ENCODE measurements around the gene ADCK1. TPM values are rescaled to one million over a fixed set of nuclear protein-coding genes. Genes with fewer than 3 reads are reported as not detected.
A peak's percentile ranks its signal among the peaks of the same experiment; 100 is the strongest.

ADCK1 gene
- total and polyA plus RNA-seq, 9 of the 15 experiments (the other 6 are each of a cell fraction or from before 2014, with no cell fraction given), result 2.8 to 8.9 (median 4.3) TPM

DNA sequence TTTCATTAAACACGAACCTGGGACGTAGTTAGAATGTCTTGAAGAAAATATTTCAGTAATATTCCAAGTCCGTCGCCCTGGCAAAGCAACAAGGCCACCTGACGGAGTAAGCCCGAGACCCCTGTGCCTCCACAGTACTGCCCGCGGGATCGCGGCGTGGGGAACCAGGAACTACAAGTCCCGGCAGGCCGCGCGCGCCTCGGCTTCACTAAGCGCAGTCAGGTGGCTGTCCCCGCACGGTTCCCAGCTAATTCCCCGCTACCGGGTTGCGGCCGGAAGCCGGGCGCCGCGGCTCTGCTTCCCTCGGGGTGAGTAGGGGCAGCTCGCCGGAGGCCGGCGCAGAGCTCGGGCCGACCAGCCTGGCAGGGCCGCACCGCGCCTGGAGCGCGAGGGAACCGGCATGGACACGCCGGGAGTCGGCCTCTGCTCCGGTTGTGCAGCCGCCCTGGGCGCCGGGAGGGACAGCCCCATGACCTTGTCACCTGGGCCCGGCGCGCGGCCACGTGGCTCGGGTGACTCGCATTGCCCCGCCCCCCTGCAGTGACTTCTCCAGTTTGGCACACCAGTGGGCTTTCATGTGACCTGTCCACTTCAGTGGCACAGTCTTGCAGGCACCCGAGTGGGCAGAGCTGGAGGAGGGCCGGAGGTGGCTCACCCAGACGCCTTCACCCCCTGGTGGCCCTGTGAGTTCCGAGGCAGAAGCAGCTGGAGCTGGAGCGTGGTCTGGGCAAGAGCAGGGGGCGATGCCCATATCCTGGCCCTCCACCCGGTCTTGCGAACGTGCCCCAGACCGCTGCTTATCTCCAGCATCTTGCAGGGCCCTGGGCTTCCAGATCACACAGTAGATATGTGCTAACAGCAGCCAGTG is at the start of gene ADCK1 (continued):
- TF ChIP-seq MTA3 (IDR thresholded peaks at IDR 0.05; ENCODE audit: borderline replicate concordance), result peak; percentile 72; the same call in 1 of the 2 replicates
- no peak for TF ChIP-seq HSF4 (CRISPR knock-in tag; IDR thresholded peaks at IDR 0.05; ENCODE audit: borderline replicate concordance)
- TF ChIP-seq, protein P1, sequence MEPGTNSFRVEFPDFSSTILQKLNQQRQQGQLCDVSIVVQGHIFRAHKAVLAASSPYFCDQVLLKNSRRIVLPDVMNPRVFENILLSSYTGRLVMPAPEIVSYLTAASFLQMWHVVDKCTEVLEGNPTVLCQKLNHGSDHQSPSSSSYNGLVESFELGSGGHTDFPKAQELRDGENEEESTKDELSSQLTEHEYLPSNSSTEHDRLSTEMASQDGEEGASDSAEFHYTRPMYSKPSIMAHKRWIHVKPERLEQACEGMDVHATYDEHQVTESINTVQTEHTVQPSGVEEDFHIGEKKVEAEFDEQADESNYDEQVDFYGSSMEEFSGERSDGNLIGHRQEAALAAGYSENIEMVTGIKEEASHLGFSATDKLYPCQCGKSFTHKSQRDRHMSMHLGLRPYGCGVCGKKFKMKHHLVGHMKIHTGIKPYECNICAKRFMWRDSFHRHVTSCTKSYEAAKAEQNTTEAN (CRISPR knock-in tag; IDR thresholded peaks at IDR 0.05), result no peak
- TF ChIP-seq LARP7 (IDR thresholded peaks at IDR 0.05), result no peak
- TF ChIP-seq NFATC3 (IDR thresholded peaks at IDR 0.05), result no peak
- TF ChIP-seq ZKSCAN8 (CRISPR knock-in tag; IDR thresholded peaks at IDR 0.05), result no peak
- TF ChIP-seq ELF4 (CRISPR knock-in tag; IDR thresholded peaks at IDR 0.05), result no peak
- TF ChIP-seq SRSF7 (optimal IDR thresholded peaks at IDR 0.05; ENCODE audit: low read depth, low read length), result no peak
- no peak for TF ChIP-seq ZNF785 (CRISPR knock-in tag; IDR thresholded peaks at IDR 0.05)
- TF ChIP-seq, protein P2, sequence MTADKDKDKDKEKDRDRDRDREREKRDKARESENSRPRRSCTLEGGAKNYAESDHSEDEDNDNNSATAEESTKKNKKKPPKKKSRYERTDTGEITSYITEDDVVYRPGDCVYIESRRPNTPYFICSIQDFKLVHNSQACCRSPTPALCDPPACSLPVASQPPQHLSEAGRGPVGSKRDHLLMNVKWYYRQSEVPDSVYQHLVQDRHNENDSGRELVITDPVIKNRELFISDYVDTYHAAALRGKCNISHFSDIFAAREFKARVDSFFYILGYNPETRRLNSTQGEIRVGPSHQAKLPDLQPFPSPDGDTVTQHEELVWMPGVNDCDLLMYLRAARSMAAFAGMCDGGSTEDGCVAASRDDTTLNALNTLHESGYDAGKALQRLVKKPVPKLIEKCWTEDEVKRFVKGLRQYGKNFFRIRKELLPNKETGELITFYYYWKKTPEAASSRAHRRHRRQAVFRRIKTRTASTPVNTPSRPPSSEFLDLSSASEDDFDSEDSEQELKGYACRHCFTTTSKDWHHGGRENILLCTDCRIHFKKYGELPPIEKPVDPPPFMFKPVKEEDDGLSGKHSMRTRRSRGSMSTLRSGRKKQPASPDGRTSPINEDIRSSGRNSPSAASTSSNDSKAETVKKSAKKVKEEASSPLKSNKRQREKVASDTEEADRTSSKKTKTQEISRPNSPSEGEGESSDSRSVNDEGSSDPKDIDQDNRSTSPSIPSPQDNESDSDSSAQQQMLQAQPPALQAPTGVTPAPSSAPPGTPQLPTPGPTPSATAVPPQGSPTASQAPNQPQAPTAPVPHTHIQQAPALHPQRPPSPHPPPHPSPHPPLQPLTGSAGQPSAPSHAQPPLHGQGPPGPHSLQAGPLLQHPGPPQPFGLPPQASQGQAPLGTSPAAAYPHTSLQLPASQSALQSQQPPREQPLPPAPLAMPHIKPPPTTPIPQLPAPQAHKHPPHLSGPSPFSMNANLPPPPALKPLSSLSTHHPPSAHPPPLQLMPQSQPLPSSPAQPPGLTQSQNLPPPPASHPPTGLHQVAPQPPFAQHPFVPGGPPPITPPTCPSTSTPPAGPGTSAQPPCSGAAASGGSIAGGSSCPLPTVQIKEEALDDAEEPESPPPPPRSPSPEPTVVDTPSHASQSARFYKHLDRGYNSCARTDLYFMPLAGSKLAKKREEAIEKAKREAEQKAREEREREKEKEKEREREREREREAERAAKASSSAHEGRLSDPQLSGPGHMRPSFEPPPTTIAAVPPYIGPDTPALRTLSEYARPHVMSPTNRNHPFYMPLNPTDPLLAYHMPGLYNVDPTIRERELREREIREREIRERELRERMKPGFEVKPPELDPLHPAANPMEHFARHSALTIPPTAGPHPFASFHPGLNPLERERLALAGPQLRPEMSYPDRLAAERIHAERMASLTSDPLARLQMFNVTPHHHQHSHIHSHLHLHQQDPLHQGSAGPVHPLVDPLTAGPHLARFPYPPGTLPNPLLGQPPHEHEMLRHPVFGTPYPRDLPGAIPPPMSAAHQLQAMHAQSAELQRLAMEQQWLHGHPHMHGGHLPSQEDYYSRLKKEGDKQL (CRISPR knock-in tag; IDR thresholded peaks at IDR 0.05; ENCODE audit: borderline replicate concordance), result no peak
- TF ChIP-seq TAF1 (IDR thresholded peaks at IDR 0.05; ENCODE audit: control insufficient read depth, extremely low read depth, insufficient read depth, low read length, severe bottlenecking), result peak; percentile 49
- peak; percentile 94 for TF ChIP-seq EP400 (IDR thresholded peaks at IDR 0.05)
- TF ChIP-seq CBFB (CRISPR knock-in tag; IDR thresholded peaks at IDR 0.05), result peak; percentile 68; the same call in 1 of the 2 replicates
- no peak for TF ChIP-seq ZKSCAN3 (CRISPR knock-in tag; IDR thresholded peaks at IDR 0.05)
- peak; percentile 66 to 72 for TF ChIP-seq SIX5 (IDR thresholded peaks at IDR 0.05; ENCODE audit: borderline replicate concordance in 1 of 2, insufficient read depth in 1 of 2, low read depth in 1 of 2, low read length in 2 of 2)
- TF ChIP-seq, protein P3, sequence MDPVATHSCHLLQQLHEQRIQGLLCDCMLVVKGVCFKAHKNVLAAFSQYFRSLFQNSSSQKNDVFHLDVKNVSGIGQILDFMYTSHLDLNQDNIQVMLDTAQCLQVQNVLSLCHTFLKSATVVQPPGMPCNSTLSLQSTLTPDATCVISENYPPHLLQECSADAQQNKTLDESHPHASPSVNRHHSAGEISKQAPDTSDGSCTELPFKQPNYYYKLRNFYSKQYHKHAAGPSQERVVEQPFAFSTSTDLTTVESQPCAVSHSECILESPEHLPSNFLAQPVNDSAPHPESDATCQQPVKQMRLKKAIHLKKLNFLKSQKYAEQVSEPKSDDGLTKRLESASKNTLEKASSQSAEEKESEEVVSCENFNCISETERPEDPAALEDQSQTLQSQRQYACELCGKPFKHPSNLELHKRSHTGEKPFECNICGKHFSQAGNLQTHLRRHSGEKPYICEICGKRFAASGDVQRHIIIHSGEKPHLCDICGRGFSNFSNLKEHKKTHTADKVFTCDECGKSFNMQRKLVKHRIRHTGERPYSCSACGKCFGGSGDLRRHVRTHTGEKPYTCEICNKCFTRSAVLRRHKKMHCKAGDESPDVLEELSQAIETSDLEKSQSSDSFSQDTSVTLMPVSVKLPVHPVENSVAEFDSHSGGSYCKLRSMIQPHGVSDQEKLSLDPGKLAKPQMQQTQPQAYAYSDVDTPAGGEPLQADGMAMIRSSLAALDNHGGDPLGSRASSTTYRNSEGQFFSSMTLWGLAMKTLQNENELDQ (CRISPR knock-in tag; IDR thresholded peaks at IDR 0.05; ENCODE audit: borderline replicate concordance), result no peak
- no peak for TF ChIP-seq PRPF4 (IDR thresholded peaks at IDR 0.05; ENCODE audit: insufficient read depth, low read depth, low read length, poor library complexity, severe bottlenecking)
- no peak for TF ChIP-seq GATAD2B (IDR thresholded peaks at IDR 0.05; ENCODE audit: borderline replicate concordance)
- TF ChIP-seq MAFF (IDR thresholded peaks at IDR 0.05; ENCODE audit: low read length), result no peak

All from K562 (cell line).